Liver (tissue), 9 donors: ENCODE results near the gene DNAH7. TPM values are rescaled to one million over a fixed set of nuclear protein-coding genes. Genes with fewer than 3 reads are reported as not detected.

Experiments
- DNase-seq: peaks from one replicate; pipeline ENCODE4 v3.0.0-alpha.2; 2017; ENCODE audit warnings: low spot score
- H3K27ac ChIP-seq, 2 donors: one replicate each; pipeline ENCODE4 v1.7.0; 2013; ENCODE audit warnings: inconsistent platforms in 2 of 2, low read length in 2 of 2, control low read depth in 1 of 2, low read depth in 1 of 2, mild to moderate bottlenecking in 1 of 2
- H3K27me3 ChIP-seq, 4 donors: one replicate each; pipeline versions ENCODE4 v1.6.1 to v1.7.0; 2013; ENCODE audit warnings: low read length in 3 of 4, inconsistent platforms in 1 of 4, mild to moderate bottlenecking in 1 of 4, moderate library complexity in 1 of 4; ENCODE audit not compliant: control insufficient read depth in 4 of 4, insufficient read depth in 4 of 4
- H3K36me3 ChIP-seq, 4 donors: one replicate each; pipeline versions ENCODE4 v1.6.1 to v1.7.0; 2013; ENCODE audit warnings: low read length in 3 of 4, mild to moderate bottlenecking in 3 of 4, low read depth in 1 of 4, moderate library complexity in 1 of 4; ENCODE audit not compliant: control insufficient read depth in 4 of 4, insufficient read depth in 3 of 4
- H3K4me1 ChIP-seq, 4 donors: one replicate each; pipeline versions ENCODE4 v1.6.1 to v1.7.0; 2013; ENCODE audit warnings: low read length in 3 of 4, mild to moderate bottlenecking in 3 of 4, moderate library complexity in 1 of 4; ENCODE audit not compliant: control insufficient read depth in 4 of 4, insufficient read depth in 4 of 4
- H3K4me3 ChIP-seq, 3 donors: one replicate each; pipeline versions ENCODE4 v1.6.1 to v1.7.0; 2013; ENCODE audit warnings: low read length in 3 of 3, control low read depth in 1 of 3, low read depth in 1 of 3, mild to moderate bottlenecking in 1 of 3
- H3K9ac ChIP-seq, 2 donors: one replicate each; pipeline ENCODE4 v1.7.0; 2013; ENCODE audit warnings: low read length in 2 of 2, mild to moderate bottlenecking in 2 of 2, moderate library complexity in 2 of 2, control low read depth in 1 of 2, low read depth in 1 of 2
- H3K9me3 ChIP-seq, 4 donors: one replicate each; pipeline versions ENCODE4 v1.6.1 to v1.7.0; 2013; ENCODE audit warnings: low read length in 3 of 4; ENCODE audit not compliant: control insufficient read depth in 4 of 4
- ATF3 ChIP-seq: IDR thresholded peaks from 2 replicates; pipeline ENCODE4 v1.6.1; 2016; ENCODE audit warnings: antibody characterized with exemption
- CTCF ChIP-seq: fragments of 150-350 bp; IDR thresholded peaks from 2 replicates; pipeline ENCODE4 v1.5.1; 2017; ENCODE audit warnings: improper control_type of control experiment, low read depth, low read length; ENCODE audit not compliant: missing input control
- EGR1 ChIP-seq, 2 donors: IDR thresholded peaks; 2 replicates each; pipeline ENCODE4 v1.6.1; 2016 to 2018; ENCODE audit warnings: antibody characterized with exemption in 2 of 2, low read depth in 2 of 2
- FOXA1 ChIP-seq: IDR thresholded peaks from 2 replicates; pipeline ENCODE4 v1.6.1; 2016; ENCODE audit warnings: antibody characterized with exemption
- FOXA2 ChIP-seq: IDR thresholded peaks from 2 replicates; pipeline ENCODE4 v1.6.1; 2016; ENCODE audit warnings: antibody characterized with exemption
- GABPA ChIP-seq, 2 donors: IDR thresholded peaks in 1 of 2; conservative IDR thresholded peaks in 1 of 2; 2 replicates each; pipeline ENCODE4 v1.6.1; 2016; ENCODE audit warnings: antibody characterized with exemption in 2 of 2, mild to moderate bottlenecking in 1 of 2, moderate library complexity in 1 of 2
- HNF4A ChIP-seq, 2 donors: conservative IDR thresholded peaks; 2 replicates each; pipeline ENCODE4 v1.6.1; 2016; ENCODE audit warnings: antibody characterized with exemption in 2 of 2, mild to moderate bottlenecking in 2 of 2
- HNF4G ChIP-seq: IDR thresholded peaks from 2 replicates; pipeline ENCODE4 v1.6.1; 2016; ENCODE audit warnings: antibody characterized with exemption
- JUND ChIP-seq, 2 donors: IDR thresholded peaks; 2 replicates each; pipeline ENCODE4 v1.6.1; 2016; ENCODE audit warnings: antibody characterized with exemption in 2 of 2
- MAX ChIP-seq: IDR thresholded peaks from 2 replicates; pipeline ENCODE4 v1.6.1; 2016; ENCODE audit warnings: antibody characterized with exemption
- NR2F2 ChIP-seq: IDR thresholded peaks from 2 replicates; pipeline ENCODE4 v1.6.1; 2016; ENCODE audit warnings: antibody characterized with exemption
- RAD21 ChIP-seq, 2 donors: IDR thresholded peaks; 2 replicates each; pipeline ENCODE4 v1.6.1; 2016; ENCODE audit warnings: antibody characterized with exemption in 2 of 2, mild to moderate bottlenecking in 2 of 2
- RXRA ChIP-seq, 2 donors: IDR thresholded peaks; 2 replicates each; pipeline ENCODE4 v1.6.1; 2017 to 2018; ENCODE audit warnings: antibody characterized with exemption in 2 of 2, mild to moderate bottlenecking in 1 of 2
- SP1 ChIP-seq: IDR thresholded peaks from 2 replicates; pipeline ENCODE4 v1.6.1; 2018; ENCODE audit warnings: antibody characterized with exemption, mild to moderate bottlenecking
- TAF1 ChIP-seq: conservative IDR thresholded peaks from 2 replicates; pipeline ENCODE4 v1.6.1; 2016; ENCODE audit warnings: antibody characterized with exemption, mild to moderate bottlenecking
- YY1 ChIP-seq: IDR thresholded peaks from 2 replicates; pipeline ENCODE4 v1.6.1; 2016; ENCODE audit warnings: antibody characterized with exemption, mild to moderate bottlenecking
- WGBS: extraction: QIAGEN DNeasy Blood & Tissue Kit; methylation state at CpG from one replicate; pipeline ENCODE4 v1.1.7; 2013; 5-methylcytosine and 5-hydroxymethylcytosine counted together
- polyA plus RNA-seq, 2 donors: library from polyadenylated mRNA; stranded (reverse) in 1 of 2; unstranded in 1 of 2; fragments of 200-250 nt in 1 of 2; fragments of >200 nt in 1 of 2; fragmentation: Nextera tagmentation in 1 of 2; extraction: Ambion mirVana in 1 of 2; gene quantifications; one replicate each; pipeline versions ENCODE4 v1.2.1 to v1.2.3, GENCODE V29; 2013 to 2015
- total RNA-seq, 2 donors: library from RNA; depleted of rRNA; stranded (reverse); fragments of >200 nt; gene quantifications; one replicate each; pipeline ENCODE4 v1.2.3, GENCODE V29; 2014
- TF ChIP-seq, protein P1 (sequence below): IDR thresholded peaks from 2 replicates; pipeline ENCODE4 v1.6.1; 2016; ENCODE audit warnings: antibody characterized with exemption, mild to moderate bottlenecking
- TF ChIP-seq, protein P2 (sequence below): IDR thresholded peaks from 2 replicates; pipeline ENCODE4 v1.6.1; 2016; ENCODE audit warnings: antibody characterized with exemption
- donor health status: healthy.
- donor health status: healthy.
- donor health status: healthy.
- donor health status: healthy.
- donor health status: healthy.

Gene DNAH7
- total and polyA plus RNA-seq, 4 donors, result under 0.01 to 0.50 (median 0.07) TPM

DNA sequence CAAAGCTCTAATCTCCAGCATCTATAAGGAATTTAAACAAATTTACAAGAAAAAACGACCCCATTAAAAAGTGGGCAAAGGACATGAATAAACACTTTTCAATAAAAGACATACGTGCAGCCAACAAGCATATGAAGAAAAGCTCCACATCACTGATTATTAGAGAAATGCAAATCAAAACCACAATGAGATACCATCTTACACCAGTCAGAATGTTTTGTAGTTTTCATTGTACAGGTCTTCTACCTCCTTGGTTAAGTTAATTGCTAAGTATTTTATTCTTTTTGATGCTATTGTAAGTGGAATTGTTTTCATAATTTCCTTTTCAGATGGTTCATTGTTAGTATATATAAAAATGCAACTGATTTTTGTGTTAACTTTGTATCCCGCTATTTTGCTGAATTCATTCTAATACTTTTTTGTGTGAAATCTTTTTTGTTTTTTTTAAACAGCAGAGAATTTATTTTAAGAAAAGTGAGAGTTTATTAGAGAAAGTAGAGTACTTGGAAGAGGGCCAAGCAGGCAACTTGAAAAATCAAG, 370.9 kb downstream of the DNAH7 start:
- no peak for DNase-seq
- peaks cover 0 to 10% (median 5%) of the 10 kb centered on the region in 4 donors for H3K9me3 ChIP-seq
- no peak overlapping the region for H3K4me3 ChIP-seq
- H3K27ac ChIP-seq, result no peak overlapping the region
- no peaks in the 10 kb centered on the region for H3K4me1 ChIP-seq
- no peak for TF ChIP-seq RAD21 (IDR thresholded peaks at IDR 0.05)
- TF ChIP-seq FOXA2, result no peak
- no peak for TF ChIP-seq RXRA (IDR thresholded peaks at IDR 0.05)
- no peak for TF ChIP-seq FOXA1
- no peak for TF ChIP-seq NR2F2
- TF ChIP-seq, protein P1, sequence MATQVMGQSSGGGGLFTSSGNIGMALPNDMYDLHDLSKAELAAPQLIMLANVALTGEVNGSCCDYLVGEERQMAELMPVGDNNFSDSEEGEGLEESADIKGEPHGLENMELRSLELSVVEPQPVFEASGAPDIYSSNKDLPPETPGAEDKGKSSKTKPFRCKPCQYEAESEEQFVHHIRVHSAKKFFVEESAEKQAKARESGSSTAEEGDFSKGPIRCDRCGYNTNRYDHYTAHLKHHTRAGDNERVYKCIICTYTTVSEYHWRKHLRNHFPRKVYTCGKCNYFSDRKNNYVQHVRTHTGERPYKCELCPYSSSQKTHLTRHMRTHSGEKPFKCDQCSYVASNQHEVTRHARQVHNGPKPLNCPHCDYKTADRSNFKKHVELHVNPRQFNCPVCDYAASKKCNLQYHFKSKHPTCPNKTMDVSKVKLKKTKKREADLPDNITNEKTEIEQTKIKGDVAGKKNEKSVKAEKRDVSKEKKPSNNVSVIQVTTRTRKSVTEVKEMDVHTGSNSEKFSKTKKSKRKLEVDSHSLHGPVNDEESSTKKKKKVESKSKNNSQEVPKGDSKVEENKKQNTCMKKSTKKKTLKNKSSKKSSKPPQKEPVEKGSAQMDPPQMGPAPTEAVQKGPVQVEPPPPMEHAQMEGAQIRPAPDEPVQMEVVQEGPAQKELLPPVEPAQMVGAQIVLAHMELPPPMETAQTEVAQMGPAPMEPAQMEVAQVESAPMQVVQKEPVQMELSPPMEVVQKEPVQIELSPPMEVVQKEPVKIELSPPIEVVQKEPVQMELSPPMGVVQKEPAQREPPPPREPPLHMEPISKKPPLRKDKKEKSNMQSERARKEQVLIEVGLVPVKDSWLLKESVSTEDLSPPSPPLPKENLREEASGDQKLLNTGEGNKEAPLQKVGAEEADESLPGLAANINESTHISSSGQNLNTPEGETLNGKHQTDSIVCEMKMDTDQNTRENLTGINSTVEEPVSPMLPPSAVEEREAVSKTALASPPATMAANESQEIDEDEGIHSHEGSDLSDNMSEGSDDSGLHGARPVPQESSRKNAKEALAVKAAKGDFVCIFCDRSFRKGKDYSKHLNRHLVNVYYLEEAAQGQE, result no peak
- no peak for TF ChIP-seq TAF1
- no peak for TF ChIP-seq CTCF
- 75% methylated on average over 3 of the region's 3 CpGs for WGBS
- peaks cover 0 to 2% (median 0%) of the 10 kb centered on the region in 4 donors for H3K36me3 ChIP-seq
- H3K27me3 ChIP-seq, result no peaks in the 10 kb centered on the region
- no peak overlapping the region for H3K9ac ChIP-seq

DNA sequence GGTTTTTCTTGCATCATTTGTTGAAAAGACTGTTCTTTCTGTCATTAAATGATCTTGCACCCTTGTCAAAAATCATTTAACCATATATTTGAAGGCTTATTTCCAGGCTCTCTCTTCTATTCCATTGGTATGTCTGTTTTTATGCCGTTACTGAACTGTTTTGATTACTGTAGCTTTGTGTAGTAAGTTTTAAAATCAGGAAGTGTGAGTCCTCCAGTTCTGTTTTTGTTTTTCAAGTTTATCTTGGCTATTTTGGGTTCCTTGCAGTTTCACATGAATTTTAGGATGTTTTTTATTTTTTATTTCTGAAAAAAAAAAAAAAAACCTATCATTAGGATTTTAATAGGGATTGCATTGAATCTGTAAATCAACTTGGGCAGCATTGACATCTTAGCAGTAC, 372.6 kb downstream of the DNAH7 start:
- no peak overlapping the region for H3K4me3 ChIP-seq
- no peak for DNase-seq
- WGBS, result 89% methylated on average over 1 of the region's 1 CpG
- peaks cover 0 to 10% (median 5%) of the 10 kb centered on the region in 4 donors for H3K9me3 ChIP-seq
- TF ChIP-seq HNF4G (no peak), CTCF (no peak), EGR1 (IDR thresholded peaks at IDR 0.05; ENCODE audit: low read depth in 2 of 2) (no peak), GABPA (IDR thresholded peaks at IDR 0.05 in 1 of 2, conservative IDR thresholded peaks at IDR 0.05 in 1 of 2) (no peak), MAX (no peak), NR2F2 (no peak), RAD21 (IDR thresholded peaks at IDR 0.05) (no peak), HNF4A (conservative IDR thresholded peaks at IDR 0.05) (no peak), FOXA2 (no peak), SP1 (no peak), ATF3 (no peak), YY1 (no peak), FOXA1 (no peak), TAF1 (no peak), RXRA (IDR thresholded peaks at IDR 0.05) (no peak), JUND (IDR thresholded peaks at IDR 0.05) (no peak)
- TF ChIP-seq, protein P1, result no peak
- TF ChIP-seq, protein P2, sequence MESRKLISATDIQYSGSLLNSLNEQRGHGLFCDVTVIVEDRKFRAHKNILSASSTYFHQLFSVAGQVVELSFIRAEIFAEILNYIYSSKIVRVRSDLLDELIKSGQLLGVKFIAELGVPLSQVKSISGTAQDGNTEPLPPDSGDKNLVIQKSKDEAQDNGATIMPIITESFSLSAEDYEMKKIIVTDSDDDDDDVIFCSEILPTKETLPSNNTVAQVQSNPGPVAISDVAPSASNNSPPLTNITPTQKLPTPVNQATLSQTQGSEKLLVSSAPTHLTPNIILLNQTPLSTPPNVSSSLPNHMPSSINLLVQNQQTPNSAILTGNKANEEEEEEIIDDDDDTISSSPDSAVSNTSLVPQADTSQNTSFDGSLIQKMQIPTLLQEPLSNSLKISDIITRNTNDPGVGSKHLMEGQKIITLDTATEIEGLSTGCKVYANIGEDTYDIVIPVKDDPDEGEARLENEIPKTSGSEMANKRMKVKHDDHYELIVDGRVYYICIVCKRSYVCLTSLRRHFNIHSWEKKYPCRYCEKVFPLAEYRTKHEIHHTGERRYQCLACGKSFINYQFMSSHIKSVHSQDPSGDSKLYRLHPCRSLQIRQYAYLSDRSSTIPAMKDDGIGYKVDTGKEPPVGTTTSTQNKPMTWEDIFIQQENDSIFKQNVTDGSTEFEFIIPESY, result no peak
- H3K9ac ChIP-seq, result no peak overlapping the region
- no peaks in the 10 kb centered on the region for H3K4me1 ChIP-seq
- H3K27me3 ChIP-seq, result no peaks in the 10 kb centered on the region
- H3K36me3 ChIP-seq, result peaks cover 0 to 2% (median 0%) of the 10 kb centered on the region in 4 donors
- no peak overlapping the region for H3K27ac ChIP-seq
